C1 segment of cervical spinal cord (tissue), 14 donors: ENCODE measurements around the gene ASCL5.
"Not testable (repeated sequence)": the region's sequence is repeated elsewhere in the genome, so short reads cannot be mapped to it uniquely, and the experiment has no call there.

ENCODE experiments used
- DNase-seq, 14 donors: peaks; one replicate each; lab custom pipeline; 2025; lab: John Stamatoyannopoulos, UW

The ASCL5 gene

GRCh38 chr1:201126832-201127754, at the start of gene ASCL5:
Gene ASCL5, minus strand, starts transcription at chr1:201127184. Its CDS starts 11,812 bp downstream, at chr1:201115372.
- no peak for DNase-seq

GRCh38 chr1:201175820-201176500, 49.0 kb upstream of the ASCL5 start:
- DNase-seq = no peak

GRCh38 chr1:201173736-201174135, 46.8 kb upstream of the ASCL5 start:
- DNase-seq = no peak

GRCh38 chr1:201172999-201173610, 46.1 kb upstream of the ASCL5 start:
- DNase-seq = no peak

- DNase-seq = no peak
These were observed 45.3 kb upstream of the ASCL5 start for GRCh38 chr1:201172326-201172725.

GRCh38 chr1:201171063-201172036, 44.4 kb upstream of the ASCL5 start:
- peak in 2 of 14 donors; percentile 61 to 66 for DNase-seq

- DNase-seq = peak; percentile 56 to 90 (median 86)
These were observed 43.6 kb upstream of the ASCL5 start for GRCh38 chr1:201170533-201171062.

- peak in 1 of 14 donors; percentile 41 for DNase-seq
These were observed 43.1 kb upstream of the ASCL5 start for GRCh38 chr1:201169971-201170532.

- no peak for DNase-seq
These were observed 42.2 kb upstream of the ASCL5 start for GRCh38 chr1:201169203-201169602.

GRCh38 chr1:201167041-201167991, 40.3 kb upstream of the ASCL5 start:
- no peak for DNase-seq

GRCh38 chr1:201164645-201165044, 37.7 kb upstream of the ASCL5 start:
- DNase-seq = no peak

GRCh38 chr1:201163707-201164106, 36.7 kb upstream of the ASCL5 start:
- no peak for DNase-seq

GRCh38 chr1:201163036-201163435, 36.1 kb upstream of the ASCL5 start:
- not testable (repeated sequence) for DNase-seq

- no peak for DNase-seq
These were observed 31.0 kb upstream of the ASCL5 start for GRCh38 chr1:201157949-201158348.

GRCh38 chr1:201156819-201157218, 29.8 kb upstream of the ASCL5 start:
- no peak for DNase-seq

- no peak for DNase-seq
These were observed 29.4 kb upstream of the ASCL5 start for GRCh38 chr1:201156346-201156745.

- no peak for DNase-seq
These were observed 28.4 kb upstream of the ASCL5 start for GRCh38 chr1:201155354-201155753.

- peak; percentile 40 to 94 (median 88) for DNase-seq
These were observed 27.6 kb upstream of the ASCL5 start, which contains the start of gene TMEM9 for GRCh38 chr1:201154389-201155165. Gene TMEM9, minus strand, starts transcription at chr1:201154474. Its CDS starts 551 bp downstream, at chr1:201153923.
